Peyer's patch (tissue), 4 donors: ENCODE measurements around the gene PDE6H. TPM values are rescaled to one million over a fixed set of nuclear protein-coding genes. Genes with fewer than 3 reads are reported as not detected.
A peak's percentile ranks its signal among the peaks of the same experiment; 100 is the strongest.

ENCODE experiments used
- DNase-seq, 3 donors: peaks; one replicate each; pipeline ENCODE4 v3.0.0-alpha.2; 2017 to 2019
- H3K27ac ChIP-seq, 4 donors: fragments of 200-600 bp; sonication (generic); one replicate each; pipeline ENCODE4 v1.5.1; 2016 to 2019
- H3K27me3 ChIP-seq, 2 donors: fragments of 200-600 bp; sonication (generic); one replicate each; pipeline ENCODE4 v1.5.1; 2019
- H3K36me3 ChIP-seq, 3 donors: fragments of 200-600 bp; sonication (generic); one replicate each; pipeline ENCODE4 v1.5.1; 2016 to 2019
- H3K4me1 ChIP-seq, 4 donors: fragments of 200-600 bp; sonication (generic); one replicate each; pipeline ENCODE4 v1.5.1; 2016 to 2019
- H3K4me3 ChIP-seq, 4 donors: fragments of 200-600 bp; sonication (generic); 1 replicate in 3 of 4; 2 replicates in 1 of 4; pipeline ENCODE4 v1.5.1; 2016 to 2019; ENCODE audit warnings: mild to moderate bottlenecking in 1 of 4
- H3K9me3 ChIP-seq, 4 donors: fragments of 200-600 bp; sonication (generic); one replicate each; pipeline ENCODE4 v1.5.1; 2016 to 2019; ENCODE audit warnings: mild to moderate bottlenecking in 1 of 4
- POLR2A ChIP-seq, 2 donors: fragments of 450-650 bp; IDR thresholded peaks; one replicate each; pipeline ENCODE4 v1.5.1; 2017; ENCODE audit warnings: antibody characterized with exemption in 2 of 2, mild to moderate bottlenecking in 2 of 2, moderate library complexity in 2 of 2
- total RNA-seq, 4 donors: library from RNA; depleted of rRNA; stranded (reverse); fragments of >200 nt; gene quantifications; one replicate each; pipeline ENCODE4 v1.1.0, GENCODE V29; 2016
- TF ChIP-seq, protein P1 (sequence below), 6 experiments: fragments of 450-650 bp in 4 of 6; fragments of 200-600 bp in 2 of 6; sonication (generic) in 1 of 6; IDR thresholded peaks; one replicate each; pipeline ENCODE4 v1.5.1; 2017 to 2019; ENCODE audit warnings: antibody characterized with exemption in 6 of 6, mild to moderate bottlenecking in 3 of 6, moderate library complexity in 1 of 6

Gene PDE6H
- total RNA-seq, 4 donors from 2014 or later, result not detected

- Histone ChIP-seq H3K27me3 (no peaks in the 10 kb centered on the region), H3K9me3 (no peaks in the 10 kb centered on the region), H3K36me3 (no peaks in the 10 kb centered on the region), H3K27ac (no peak overlapping the region), H3K4me1 (peaks cover 0 to 7% (median 0%) of the 10 kb centered on the region in 4 donors), H3K4me3 (no peak overlapping the region)
- DNase-seq, result no peak
- TF ChIP-seq, protein P1, sequence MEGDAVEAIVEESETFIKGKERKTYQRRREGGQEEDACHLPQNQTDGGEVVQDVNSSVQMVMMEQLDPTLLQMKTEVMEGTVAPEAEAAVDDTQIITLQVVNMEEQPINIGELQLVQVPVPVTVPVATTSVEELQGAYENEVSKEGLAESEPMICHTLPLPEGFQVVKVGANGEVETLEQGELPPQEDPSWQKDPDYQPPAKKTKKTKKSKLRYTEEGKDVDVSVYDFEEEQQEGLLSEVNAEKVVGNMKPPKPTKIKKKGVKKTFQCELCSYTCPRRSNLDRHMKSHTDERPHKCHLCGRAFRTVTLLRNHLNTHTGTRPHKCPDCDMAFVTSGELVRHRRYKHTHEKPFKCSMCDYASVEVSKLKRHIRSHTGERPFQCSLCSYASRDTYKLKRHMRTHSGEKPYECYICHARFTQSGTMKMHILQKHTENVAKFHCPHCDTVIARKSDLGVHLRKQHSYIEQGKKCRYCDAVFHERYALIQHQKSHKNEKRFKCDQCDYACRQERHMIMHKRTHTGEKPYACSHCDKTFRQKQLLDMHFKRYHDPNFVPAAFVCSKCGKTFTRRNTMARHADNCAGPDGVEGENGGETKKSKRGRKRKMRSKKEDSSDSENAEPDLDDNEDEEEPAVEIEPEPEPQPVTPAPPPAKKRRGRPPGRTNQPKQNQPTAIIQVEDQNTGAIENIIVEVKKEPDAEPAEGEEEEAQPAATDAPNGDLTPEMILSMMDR (IDR thresholded peaks at IDR 0.05), result no peak
- no peak for TF ChIP-seq POLR2A (IDR thresholded peaks at IDR 0.05)
These were observed 31.6 kb downstream of the PDE6H start for GRCh38 chr12:15004421-15004820.

GRCh38 chr12:15005064-15005463 lies 32.2 kb downstream of the PDE6H start:
- Histone ChIP-seq H3K36me3 (no peaks in the 10 kb centered on the region), H3K27me3 (no peaks in the 10 kb centered on the region), H3K4me3 (no peak overlapping the region), H3K4me1 (peaks cover 0 to 7% (median 0%) of the 10 kb centered on the region in 4 donors), H3K9me3 (no peaks in the 10 kb centered on the region), H3K27ac (no peak overlapping the region)
- DNase-seq, result no peak
- no peak for TF ChIP-seq POLR2A (IDR thresholded peaks at IDR 0.05)
- TF ChIP-seq, protein P1 (IDR thresholded peaks at IDR 0.05), result no peak

- no peak overlapping the region for H3K4me3 ChIP-seq
- no peak for DNase-seq
- H3K27me3 ChIP-seq, result no peaks in the 10 kb centered on the region
- H3K9me3 ChIP-seq, result no peaks in the 10 kb centered on the region
- no peak for TF ChIP-seq POLR2A (IDR thresholded peaks at IDR 0.05)
- TF ChIP-seq, protein P1 (IDR thresholded peaks at IDR 0.05), result no peak
- H3K4me1 ChIP-seq, result no peaks in the 10 kb centered on the region
- peak overlapping the region in 2 of 4 donors; percentile 1 to 53 for H3K27ac ChIP-seq
- H3K36me3 ChIP-seq, result no peaks in the 10 kb centered on the region
These were observed 34.7 kb downstream of the PDE6H start for GRCh38 chr12:15007551-15007950.

GRCh38 chr12:15011162-15011561 lies 38.3 kb downstream of the PDE6H start:
- Histone ChIP-seq H3K9me3 (no peaks in the 10 kb centered on the region), H3K27me3 (no peaks in the 10 kb centered on the region), H3K27ac (no peak overlapping the region), H3K4me1 (no peaks in the 10 kb centered on the region), H3K4me3 (no peak overlapping the region), H3K36me3 (no peaks in the 10 kb centered on the region)
- DNase-seq, result no peak
- no peak for TF ChIP-seq POLR2A (IDR thresholded peaks at IDR 0.05)
- TF ChIP-seq, protein P1 (IDR thresholded peaks at IDR 0.05), result no peak

DNA sequence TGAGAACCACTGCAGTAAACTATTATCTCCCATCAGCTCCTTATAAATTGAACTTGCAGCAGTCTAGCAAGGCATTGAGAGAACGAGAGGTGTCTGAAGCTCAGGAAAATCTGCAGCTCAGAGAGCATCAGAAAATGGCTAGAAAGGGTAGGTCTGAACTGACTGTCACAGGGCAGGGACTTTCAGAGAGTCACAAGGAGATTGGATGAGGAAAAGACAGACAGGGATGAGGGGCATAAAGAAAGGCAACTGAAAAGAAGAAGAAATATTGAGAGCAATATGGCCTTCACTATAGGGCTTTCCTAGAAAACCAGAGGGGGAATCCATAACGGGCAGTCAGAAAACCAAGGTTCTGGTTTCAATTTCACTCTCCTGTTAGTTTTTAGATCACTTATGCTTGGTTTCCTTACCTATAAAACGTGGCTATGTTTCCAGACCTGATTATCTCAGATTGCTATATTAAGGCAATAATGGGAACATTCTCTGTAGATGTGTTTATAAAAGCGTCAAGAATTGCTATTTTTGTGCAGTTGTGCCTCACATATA lies 40.9 kb downstream of the PDE6H start:
- no peak for TF ChIP-seq POLR2A (IDR thresholded peaks at IDR 0.05)
- TF ChIP-seq, protein P1 (IDR thresholded peaks at IDR 0.05), result no peak
- Histone ChIP-seq H3K9me3 (no peaks in the 10 kb centered on the region), H3K27ac (no peak overlapping the region), H3K4me3 (no peak overlapping the region), H3K36me3 (no peaks in the 10 kb centered on the region), H3K27me3 (no peaks in the 10 kb centered on the region), H3K4me1 (no peaks in the 10 kb centered on the region)
- DNase-seq, result no peak

DNA sequence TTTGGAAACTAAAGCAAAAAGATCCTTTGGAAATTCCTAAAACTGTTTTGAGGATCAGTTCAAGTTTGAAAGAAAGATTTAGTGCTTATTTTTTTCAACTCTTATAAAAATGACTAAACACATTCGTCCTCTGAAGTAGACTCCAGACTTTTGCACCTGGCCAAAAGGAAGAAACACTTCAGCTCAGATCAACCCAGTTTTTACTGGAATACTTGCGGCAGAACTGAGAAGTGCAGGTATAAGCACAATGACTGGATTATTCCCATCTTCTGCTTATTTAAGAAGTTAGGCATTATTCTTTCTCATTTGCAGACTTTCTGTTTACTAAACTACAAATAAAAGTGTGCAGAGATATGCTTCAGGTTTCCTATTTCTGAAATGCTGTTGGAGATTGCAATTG lies 41.9 kb downstream of the PDE6H start:
- no peak for DNase-seq
- H3K9me3 ChIP-seq, result no peaks in the 10 kb centered on the region
- H3K27me3 ChIP-seq, result no peaks in the 10 kb centered on the region
- no peak overlapping the region for H3K27ac ChIP-seq
- no peak for TF ChIP-seq POLR2A (IDR thresholded peaks at IDR 0.05)
- TF ChIP-seq, protein P1 (IDR thresholded peaks at IDR 0.05), result no peak
- no peaks in the 10 kb centered on the region for H3K4me1 ChIP-seq
- no peaks in the 10 kb centered on the region for H3K36me3 ChIP-seq
- H3K4me3 ChIP-seq, result no peak overlapping the region
